Body of pancreas (tissue), 4 donors: ENCODE measurements around the gene SMG7.

Experiments used
- CTCF ChIP-seq, 7 experiments: fragments of 450-650 bp in 4 of 7; fragments of 200-600 bp in 3 of 7; sonication (generic) in 3 of 7; IDR thresholded peaks; one replicate each; pipeline ENCODE4 v1.5.1; 2016 to 2019; ENCODE audit warnings: antibody characterized with exemption in 7 of 7
- POLR2A ChIP-seq, 3 donors: fragments of 450-650 bp; IDR thresholded peaks; one replicate each; pipeline ENCODE4 v1.6.1; 2016; ENCODE audit warnings: antibody characterized with exemption in 3 of 3, mild to moderate bottlenecking in 2 of 3

- no peak for TF ChIP-seq CTCF (IDR thresholded peaks at IDR 0.05)
- no peak for TF ChIP-seq POLR2A (IDR thresholded peaks at IDR 0.05)
These were observed 99.5 kb downstream of the SMG7 start for GRCh38 chr1:183571678-183572268.
